Right atrium auricular region (tissue), 2 donors: ENCODE data around the gene SOSTDC1. TPM values are rescaled to one million over a fixed set of nuclear protein-coding genes. Genes with fewer than 3 reads are reported as not detected.

Experiments used
- DNase-seq: peaks from one replicate; pipeline ENCODE4 v3.0.0-alpha.2; 2019; ENCODE audit warnings: low spot score
- H3K27ac ChIP-seq, 2 donors: fragments of 200-600 bp; sonication (generic); 1 replicate in 1 of 2; 2 replicates in 1 of 2; pipeline ENCODE4 v1.5.1; 2016 to 2019
- H3K27me3 ChIP-seq, 2 donors: fragments of 200-600 bp; sonication (generic); one replicate each; pipeline versions ENCODE4 v1.5.1 to v1.6.0; 2017 to 2019
- H3K36me3 ChIP-seq: fragments of 200-600 bp; sonication (generic); one replicate; pipeline ENCODE4 v1.5.1; 2016
- H3K4me1 ChIP-seq, 2 donors: fragments of 200-600 bp; sonication (generic); one replicate each; pipeline versions ENCODE4 v1.5.1 to v1.6.0; 2017 to 2019
- H3K4me3 ChIP-seq, 2 donors: fragments of 200-600 bp; sonication (generic); 1 replicate in 1 of 2; 2 replicates in 1 of 2; pipeline ENCODE4 v1.5.1; 2017 to 2019; ENCODE audit warnings: mild to moderate bottlenecking in 1 of 2, moderate library complexity in 1 of 2
- H3K9me3 ChIP-seq, 2 donors: fragments of 200-600 bp; sonication (generic); one replicate each; pipeline ENCODE4 v1.5.1; 2019
- CTCF ChIP-seq, 2 donors: fragments of 200-600 bp; sonication (generic); IDR thresholded peaks; one replicate each; pipeline ENCODE4 v1.5.1; 2019; ENCODE audit warnings: antibody characterized with exemption in 2 of 2
- total RNA-seq, 2 donors: library from RNA; depleted of rRNA; stranded (reverse); fragments of >200 nt; gene quantifications; one replicate each; pipeline ENCODE4 v1.1.0, GENCODE V29; 2016

Gene SOSTDC1
- total RNA-seq: 1 to 10 TPM; 2.1 to 5.9 TPM

GRCh38 chr7:16465469-16466361 is at the start of gene SOSTDC1:
Gene SOSTDC1 (minus strand): TSS chr7:16465738. CDS start chr7:16465668, 70 bp downstream.
- no peak for DNase-seq
- no peak for TF ChIP-seq CTCF (IDR thresholded peaks at IDR 0.05)
- no peaks in the 10 kb centered on the region for H3K27me3 ChIP-seq
- peak within 1 kb of the TSS; percentile 8 to 27 for H3K4me3 ChIP-seq
- H3K27ac ChIP-seq: peak within 1 kb of the TSS in 1 of 2 donors; percentile 44
- no peaks in the 10 kb centered on the region for H3K36me3 ChIP-seq
- no peaks in the 10 kb centered on the region for H3K9me3 ChIP-seq
- H3K4me1 ChIP-seq: no peaks in the 10 kb centered on the region

GRCh38 chr7:16514729-16515128 is 49.2 kb upstream of the SOSTDC1 start:
- Histone ChIP-seq H3K27ac (no peak overlapping the region), H3K9me3 (no peaks in the 10 kb centered on the region), H3K4me1 (no peaks in the 10 kb centered on the region), H3K27me3 (no peaks in the 10 kb centered on the region), H3K4me3 (no peak overlapping the region), H3K36me3 (no peaks in the 10 kb centered on the region)
- DNase-seq: no peak
- no peak for TF ChIP-seq CTCF (IDR thresholded peaks at IDR 0.05)

- Histone ChIP-seq H3K9me3 (no peaks in the 10 kb centered on the region), H3K4me1 (no peaks in the 10 kb centered on the region), H3K4me3 (no peak overlapping the region), H3K36me3 (no peaks in the 10 kb centered on the region), H3K27ac (no peak overlapping the region), H3K27me3 (no peaks in the 10 kb centered on the region)
- no peak for DNase-seq
- no peak for TF ChIP-seq CTCF (IDR thresholded peaks at IDR 0.05)
Measured at GRCh38 chr7:16514271-16514670, 48.7 kb upstream of the SOSTDC1 start.

DNA sequence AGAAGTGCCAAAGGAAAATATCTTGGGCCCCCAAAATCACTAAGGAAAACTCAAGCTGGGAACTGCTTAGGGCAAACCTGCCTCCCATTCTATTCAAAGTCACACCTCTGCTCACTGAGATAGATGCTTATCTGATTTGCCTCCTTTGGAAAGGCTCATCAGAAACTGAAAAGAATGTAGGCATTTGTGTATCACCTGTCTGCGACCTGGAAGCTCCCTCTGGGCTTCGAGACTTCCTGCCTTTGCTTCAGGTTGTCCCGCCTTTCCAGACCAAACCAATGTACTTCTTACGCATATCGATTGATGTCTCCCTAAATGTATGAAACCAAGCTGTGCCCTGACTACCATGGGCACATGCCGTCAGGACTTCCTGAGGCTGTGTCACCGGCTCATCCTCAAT is 46.6 kb upstream of the SOSTDC1 start:
- H3K4me1 ChIP-seq: no peaks in the 10 kb centered on the region
- no peaks in the 10 kb centered on the region for H3K27me3 ChIP-seq
- H3K9me3 ChIP-seq: no peaks in the 10 kb centered on the region
- DNase-seq: no peak
- no peak overlapping the region for H3K27ac ChIP-seq
- no peak overlapping the region for H3K4me3 ChIP-seq
- no peak for TF ChIP-seq CTCF (IDR thresholded peaks at IDR 0.05)
- no peaks in the 10 kb centered on the region for H3K36me3 ChIP-seq

DNA sequence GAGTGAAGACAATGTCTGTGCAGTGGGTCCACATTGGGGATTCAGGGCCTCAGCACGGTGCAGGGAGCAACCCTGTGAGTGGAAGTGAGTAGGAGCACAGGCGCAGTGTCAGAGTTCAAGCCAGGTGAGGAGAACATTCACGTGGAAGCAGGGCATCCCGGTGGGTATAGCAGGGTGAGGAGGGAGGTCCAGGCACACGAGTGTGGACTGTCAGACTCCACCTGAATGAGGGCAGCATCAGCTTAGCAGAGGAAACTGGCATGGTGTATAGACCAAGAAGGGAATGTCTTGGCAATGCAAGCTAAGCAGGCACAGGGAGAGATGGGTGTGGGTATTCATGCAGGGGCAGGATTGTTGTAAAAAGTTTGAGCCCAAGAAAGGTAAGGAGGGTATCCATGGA is 45.8 kb upstream of the SOSTDC1 start:
- Histone ChIP-seq H3K27ac (no peak overlapping the region), H3K4me3 (no peak overlapping the region), H3K4me1 (no peaks in the 10 kb centered on the region), H3K9me3 (no peaks in the 10 kb centered on the region), H3K36me3 (no peaks in the 10 kb centered on the region), H3K27me3 (no peaks in the 10 kb centered on the region)
- no peak for TF ChIP-seq CTCF (IDR thresholded peaks at IDR 0.05)
- DNase-seq: no peak
